ENCODE results near the gene ZNF212. TPM values are rescaled to one million over a fixed set of nuclear protein-coding genes. Genes with fewer than 3 reads are reported as not detected.

Gene ZNF212
- total RNA-seq, 1 experiment from 2014 or later = 2.7 TPM

Other genes starting within 250 kb of the ZNF212 start
- gene PDIA4, start 211.1 kb upstream of the ZNF212 start, total RNA-seq (2014; rRNA removed; shearing (Covaris generic)) = 228 and 275 TPM in 2 replicates
- 3.4 and 5.8 TPM in 2 replicates for gene ZNF786, start 148.9 kb upstream of the ZNF212 start, total RNA-seq (2014; rRNA removed; shearing (Covaris generic))
- gene ZNF425, start 113.3 kb upstream of the ZNF212 start, total RNA-seq (2014; rRNA removed; shearing (Covaris generic)) = 1.9 and 2.7 TPM in 2 replicates
- 7.3 and 9.2 TPM in 2 replicates for gene ZNF398, start 92.2 kb upstream of the ZNF212 start, total RNA-seq (2014; rRNA removed; shearing (Covaris generic))
- gene ZNF282, start 44.1 kb upstream of the ZNF212 start, total RNA-seq (2014; rRNA removed; shearing (Covaris generic)) = 18.0 and 19.1 TPM in 2 replicates
- gene ZNF783, start 22.5 kb downstream of the ZNF212 start, total RNA-seq (2014; rRNA removed; shearing (Covaris generic)) = 2.0 and 3.7 TPM in 2 replicates
- gene ZNF777, start 221.4 kb downstream of the ZNF212 start, total RNA-seq (2014; rRNA removed; shearing (Covaris generic)) = 9.7 and 12.7 TPM in 2 replicates

All from A172 (cell line).